ENCODE results near the gene SPATA32. TPM values are rescaled to one million over a fixed set of nuclear protein-coding genes. Genes with fewer than 3 reads are reported as not detected.

The SPATA32 gene
- total RNA-seq, 1 experiment from 2014 or later: 0.81 TPM

DNA sequence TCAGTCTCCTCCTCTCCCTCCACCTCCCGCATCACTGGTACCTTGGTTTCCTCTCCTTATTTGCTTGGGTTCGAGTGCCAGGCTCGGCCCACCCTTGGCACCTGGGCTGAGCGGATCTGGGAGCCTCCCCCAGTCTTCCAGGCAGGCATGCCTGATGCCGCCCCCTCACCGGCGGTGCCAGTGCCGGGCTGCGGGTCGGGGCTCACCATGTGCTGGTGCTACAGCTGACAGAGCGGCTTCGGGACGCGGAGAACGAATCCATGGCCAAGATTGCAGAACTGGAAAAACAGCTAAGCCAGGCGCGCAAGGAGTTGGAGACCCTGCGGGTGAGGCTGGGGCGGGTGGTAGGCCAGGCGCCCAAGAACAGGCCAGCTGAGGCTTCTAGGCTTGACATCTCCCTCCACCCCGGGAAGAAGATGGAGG, 21.0 kb downstream of the SPATA32 start:
- Histone ChIP-seq H4K5ac (ENCODE audit: insufficient read length, low read depth, low read length) (no peak overlapping the region), H2AFZ (ENCODE audit: low read length) (no peak overlapping the region), H2BK20ac (ENCODE audit: low read depth, low read length, poor library complexity, severe bottlenecking) (no peak overlapping the region), H2BK15ac (ENCODE audit: low read depth, low read length) (no peak overlapping the region), H3K23ac (ENCODE audit: insufficient read length, low read depth, low read length) (no peak overlapping the region), H3K18ac (ENCODE audit: insufficient read length, low read depth, low read length) (no peak overlapping the region), H3K79me1 (ENCODE audit: insufficient read depth, low read depth, low read length, poor library complexity, severe bottlenecking) (no peaks in the 10 kb centered on the region), H3K27ac (ENCODE audit: insufficient read length, low read depth, low read length) (no peak overlapping the region), H3K23me2 (ENCODE audit: insufficient read length, low read depth, low read length, poor library complexity, severe bottlenecking) (peaks cover 9% of the 10 kb centered on the region), H4K8ac (replicated peaks; ENCODE audit: insufficient read length, low read depth, low read length) (no peak overlapping the region), H3K27me3 (ENCODE audit: insufficient read depth, low read length) (peaks cover 4% of the 10 kb centered on the region; the same call in 1 of the 2 replicates), H3K9me3 (ENCODE audit: control insufficient read depth, low read depth, low read length) (no peaks in the 10 kb centered on the region), H3K4me2 (ENCODE audit: insufficient read depth, insufficient read length, low read length) (peak overlapping the region; percentile 61), H2BK5ac (ENCODE audit: insufficient read length, low read length) (no peak overlapping the region), H3K9ac (ENCODE audit: extremely low read depth, insufficient read length, low read length) (no peak overlapping the region), H3K4ac (ENCODE audit: low read depth, low read length) (no peak overlapping the region), H2BK12ac (ENCODE audit: insufficient read length, low read depth, low read length) (no peak overlapping the region), H3K14ac (ENCODE audit: insufficient read depth, low read length) (peak overlapping the region; percentile 33; the same call in 1 of the 2 replicates), H2AK5ac (ENCODE audit: insufficient read length, low read length) (no peak overlapping the region), H3T11ph (ENCODE audit: low read length) (no peak overlapping the region), H4K20me1 (ENCODE audit: control insufficient read depth, insufficient read depth, insufficient read length) (no peaks in the 10 kb centered on the region), H3K79me2 (ENCODE audit: insufficient read depth, low read length) (no peaks in the 10 kb centered on the region), H3K4me1 (ENCODE audit: insufficient read depth, low read length) (peaks cover 7% of the 10 kb centered on the region; the same call in 1 of the 2 replicates), H4K91ac (ENCODE audit: insufficient read length, low read depth, low read length) (no peak overlapping the region), H2BK120ac (ENCODE audit: low read depth, low read length, poor library complexity, severe bottlenecking) (no peak overlapping the region), H3K56ac (ENCODE audit: insufficient read length, low read depth, low read length) (no peak overlapping the region)
- Mint-ChIP-seq H3K4me1 (peaks cover 10 to 22% of the 10 kb centered on the region in 2 experiments), H3K9me3 (no peaks in the 10 kb centered on the region; a peak in 1 of 5 replicates), H3K36me3 (ENCODE audit: insufficient read depth in 1 of 3, low read depth in 3 of 3) (peaks cover 0 to 4% (median 0%) of the 10 kb centered on the region in 3 experiments; a peak in 2 of 7 replicates), H3K27ac (peak overlapping the region in 1 of 3 experiments; percentile 59; a peak in 1 of 7 replicates), H3K4me3 (peak overlapping the region; percentile 65 to 82), H3K27me3 (ENCODE audit: low read depth) (peaks cover 63% of the 10 kb centered on the region)
- DNase-seq: no peak
- no CpG with 5 or more reads among the region's 21 CpGs for WGBS (ENCODE audit: extremely low coverage, insufficient read length, low lambda C conversion rate)
- TF ChIP-seq, protein P1, sequence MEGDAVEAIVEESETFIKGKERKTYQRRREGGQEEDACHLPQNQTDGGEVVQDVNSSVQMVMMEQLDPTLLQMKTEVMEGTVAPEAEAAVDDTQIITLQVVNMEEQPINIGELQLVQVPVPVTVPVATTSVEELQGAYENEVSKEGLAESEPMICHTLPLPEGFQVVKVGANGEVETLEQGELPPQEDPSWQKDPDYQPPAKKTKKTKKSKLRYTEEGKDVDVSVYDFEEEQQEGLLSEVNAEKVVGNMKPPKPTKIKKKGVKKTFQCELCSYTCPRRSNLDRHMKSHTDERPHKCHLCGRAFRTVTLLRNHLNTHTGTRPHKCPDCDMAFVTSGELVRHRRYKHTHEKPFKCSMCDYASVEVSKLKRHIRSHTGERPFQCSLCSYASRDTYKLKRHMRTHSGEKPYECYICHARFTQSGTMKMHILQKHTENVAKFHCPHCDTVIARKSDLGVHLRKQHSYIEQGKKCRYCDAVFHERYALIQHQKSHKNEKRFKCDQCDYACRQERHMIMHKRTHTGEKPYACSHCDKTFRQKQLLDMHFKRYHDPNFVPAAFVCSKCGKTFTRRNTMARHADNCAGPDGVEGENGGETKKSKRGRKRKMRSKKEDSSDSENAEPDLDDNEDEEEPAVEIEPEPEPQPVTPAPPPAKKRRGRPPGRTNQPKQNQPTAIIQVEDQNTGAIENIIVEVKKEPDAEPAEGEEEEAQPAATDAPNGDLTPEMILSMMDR (conservative IDR thresholded peaks at IDR 0.05): no peak
